Lower leg skin (tissue), 4 donors: ENCODE data around the gene MYH9. TPM values are rescaled to one million over a fixed set of nuclear protein-coding genes. Genes with fewer than 3 reads are reported as not detected.
A peak's percentile ranks its signal among the peaks of the same experiment; 100 is the strongest.

Experiments used
- DNase-seq, 2 donors: peaks; one replicate each; pipeline ENCODE4 v3.0.0-alpha.2; 2019; ENCODE audit warnings: low spot score in 2 of 2
- H3K4me3 ChIP-seq: fragments of 200-600 bp; sonication (generic); 2 replicates; pipeline ENCODE4 v1.5.1; 2017; ENCODE audit warnings: mild to moderate bottlenecking, low read depth; ENCODE audit not compliant: poor library complexity, severe bottlenecking
- POLR2A ChIP-seq, 2 donors: fragments of 450-650 bp; IDR thresholded peaks; one replicate each; pipeline ENCODE4 v1.6.1; 2016 to 2017; ENCODE audit warnings: antibody characterized with exemption in 2 of 2, mild to moderate bottlenecking in 1 of 2, moderate library complexity in 1 of 2
- WGBS, 2 donors: methylation state at CpG; one replicate each; pipeline ENCODE4 v1.1.5; 2018; 5-methylcytosine and 5-hydroxymethylcytosine counted together
- intact Hi-C: fragments of 100-400 bp; cut with DNase I; formaldehyde crosslinking; loops from one replicate; pipeline ENCODE4 v1.15.0; 2023; ENCODE audit warnings: low total_unique reads
- total RNA-seq, 4 donors: library from RNA; depleted of rRNA; stranded (reverse); fragments of >200 nt; gene quantifications; one replicate each; pipeline ENCODE4 v1.1.0, GENCODE V29; 2016
- TF ChIP-seq, protein P1 (sequence below), 3 donors: fragments of 450-650 bp; IDR thresholded peaks; one replicate each; pipeline ENCODE4 v1.5.1; 2016; ENCODE audit warnings: antibody characterized with exemption in 3 of 3, mild to moderate bottlenecking in 3 of 3, moderate library complexity in 2 of 3

The MYH9 gene
- total RNA-seq, 4 donors from 2014 or later, result 258 to 335 (median 307) TPM

DNA sequence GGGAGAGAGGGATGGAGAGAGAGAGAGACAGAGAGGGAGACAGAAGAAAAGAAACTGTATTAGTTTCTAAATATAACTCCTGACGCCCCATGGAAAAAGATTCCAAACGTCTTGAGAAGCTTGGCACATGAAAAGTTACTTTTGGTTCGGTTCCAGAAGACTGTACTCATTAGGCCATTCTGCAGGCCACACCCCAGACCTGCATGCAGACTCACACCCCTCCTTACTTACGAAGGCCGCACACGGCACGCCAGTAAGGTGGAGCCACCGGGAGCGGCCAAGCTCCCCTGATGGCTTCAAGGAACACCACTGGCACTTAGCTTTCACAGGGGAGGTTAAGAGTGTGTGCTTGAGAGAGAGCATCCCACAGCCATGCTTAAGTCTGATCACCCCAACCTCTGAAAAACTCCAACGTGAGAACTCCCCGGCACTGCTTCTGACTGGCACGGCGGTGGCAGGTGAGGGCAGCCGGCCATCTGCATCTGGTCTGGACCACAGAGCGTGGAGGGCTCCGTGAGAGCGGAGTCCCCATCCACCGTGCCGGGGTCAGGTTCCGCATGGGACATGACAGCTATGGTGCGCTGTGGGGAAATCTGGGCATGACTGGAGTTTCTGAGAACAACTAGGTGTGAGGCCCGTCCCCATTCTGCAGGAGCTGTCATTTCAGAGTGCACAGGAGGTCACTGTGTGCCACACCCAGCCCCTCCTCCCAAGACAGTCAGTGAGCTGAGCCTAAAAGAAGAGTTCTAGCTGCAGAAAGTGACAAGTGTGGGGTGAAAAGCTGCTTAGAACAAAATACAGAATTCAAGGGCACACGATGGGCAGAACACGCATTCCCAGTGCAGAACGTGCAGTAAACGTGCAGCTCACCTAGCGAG, 62.4 kb downstream of the MYH9 start:
- WGBS, 2 donors, result 35 to 53% methylated on average over 19 to 24 of the region's 27 CpGs
- no peak overlapping the region for H3K4me3 ChIP-seq
- peak; percentile 81 to 87 for DNase-seq
- intact Hi-C loops, result no loop called here
- TF ChIP-seq POLR2A (IDR thresholded peaks at IDR 0.05), result no peak

DNA sequence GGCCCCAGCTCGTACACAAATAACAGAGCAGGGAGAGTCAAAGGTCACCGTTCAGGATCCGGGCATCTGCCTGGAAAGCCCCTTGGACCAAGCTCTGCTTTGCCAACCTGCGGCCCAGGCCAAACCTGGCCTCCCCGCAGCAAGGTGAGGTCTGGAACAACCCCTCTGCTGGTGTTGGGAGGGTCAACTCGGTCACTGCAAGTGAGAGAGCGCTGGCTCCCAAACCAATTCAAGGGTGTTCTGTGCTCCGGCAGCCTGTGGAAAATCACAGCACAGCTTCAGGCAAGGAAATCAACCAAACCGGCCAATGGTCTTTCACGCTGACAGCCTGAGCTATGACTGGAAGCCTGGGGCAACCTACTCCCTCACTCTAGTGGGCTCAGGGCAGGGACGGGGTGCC, 63.4 kb downstream of the MYH9 start:
- intact Hi-C loops, result no loop called here
- WGBS, 2 donors, result 26 to 30% methylated on average over 9 to 11 of the region's 11 CpGs

DNA sequence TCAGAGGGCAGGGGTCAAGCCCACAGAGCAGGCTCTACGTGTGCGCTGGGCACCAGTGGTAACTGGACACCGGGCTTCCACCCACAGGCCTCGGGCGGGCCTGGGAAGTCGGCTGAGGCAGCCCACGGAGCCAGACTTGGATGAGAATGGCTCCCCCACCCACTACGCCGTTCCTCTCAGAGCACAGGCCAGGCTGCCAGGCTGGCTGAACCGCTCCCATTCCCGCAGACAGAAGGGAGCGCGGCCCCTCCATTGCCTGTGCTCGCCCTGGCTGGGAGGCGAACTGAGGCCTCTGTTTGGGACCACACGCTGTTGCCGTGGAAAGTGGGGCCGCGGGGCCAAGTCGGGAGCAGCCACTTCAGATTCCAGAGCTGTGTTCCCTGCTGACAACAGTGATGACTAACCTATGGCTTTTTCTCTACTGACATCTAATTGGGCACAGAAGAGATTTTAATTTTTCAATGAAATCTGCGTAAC, 63.9 kb downstream of the MYH9 start:
- no peak overlapping the region for H3K4me3 ChIP-seq
- 21 to 34% methylated on average over 11 to 21 of the region's 21 CpGs for WGBS, 2 donors
- intact Hi-C loops, result no loop called here
- no peak for DNase-seq
- TF ChIP-seq, protein P1, sequence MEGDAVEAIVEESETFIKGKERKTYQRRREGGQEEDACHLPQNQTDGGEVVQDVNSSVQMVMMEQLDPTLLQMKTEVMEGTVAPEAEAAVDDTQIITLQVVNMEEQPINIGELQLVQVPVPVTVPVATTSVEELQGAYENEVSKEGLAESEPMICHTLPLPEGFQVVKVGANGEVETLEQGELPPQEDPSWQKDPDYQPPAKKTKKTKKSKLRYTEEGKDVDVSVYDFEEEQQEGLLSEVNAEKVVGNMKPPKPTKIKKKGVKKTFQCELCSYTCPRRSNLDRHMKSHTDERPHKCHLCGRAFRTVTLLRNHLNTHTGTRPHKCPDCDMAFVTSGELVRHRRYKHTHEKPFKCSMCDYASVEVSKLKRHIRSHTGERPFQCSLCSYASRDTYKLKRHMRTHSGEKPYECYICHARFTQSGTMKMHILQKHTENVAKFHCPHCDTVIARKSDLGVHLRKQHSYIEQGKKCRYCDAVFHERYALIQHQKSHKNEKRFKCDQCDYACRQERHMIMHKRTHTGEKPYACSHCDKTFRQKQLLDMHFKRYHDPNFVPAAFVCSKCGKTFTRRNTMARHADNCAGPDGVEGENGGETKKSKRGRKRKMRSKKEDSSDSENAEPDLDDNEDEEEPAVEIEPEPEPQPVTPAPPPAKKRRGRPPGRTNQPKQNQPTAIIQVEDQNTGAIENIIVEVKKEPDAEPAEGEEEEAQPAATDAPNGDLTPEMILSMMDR (IDR thresholded peaks at IDR 0.05), result no peak
- TF ChIP-seq POLR2A (IDR thresholded peaks at IDR 0.05), result no peak

More for the DNA sequence above, 63.4 kb downstream of the MYH9 start:
- no peak for TF ChIP-seq POLR2A (IDR thresholded peaks at IDR 0.05)
- TF ChIP-seq, protein P1 (IDR thresholded peaks at IDR 0.05), result no peak
- no peak for DNase-seq
- no peak overlapping the region for H3K4me3 ChIP-seq

DNA sequence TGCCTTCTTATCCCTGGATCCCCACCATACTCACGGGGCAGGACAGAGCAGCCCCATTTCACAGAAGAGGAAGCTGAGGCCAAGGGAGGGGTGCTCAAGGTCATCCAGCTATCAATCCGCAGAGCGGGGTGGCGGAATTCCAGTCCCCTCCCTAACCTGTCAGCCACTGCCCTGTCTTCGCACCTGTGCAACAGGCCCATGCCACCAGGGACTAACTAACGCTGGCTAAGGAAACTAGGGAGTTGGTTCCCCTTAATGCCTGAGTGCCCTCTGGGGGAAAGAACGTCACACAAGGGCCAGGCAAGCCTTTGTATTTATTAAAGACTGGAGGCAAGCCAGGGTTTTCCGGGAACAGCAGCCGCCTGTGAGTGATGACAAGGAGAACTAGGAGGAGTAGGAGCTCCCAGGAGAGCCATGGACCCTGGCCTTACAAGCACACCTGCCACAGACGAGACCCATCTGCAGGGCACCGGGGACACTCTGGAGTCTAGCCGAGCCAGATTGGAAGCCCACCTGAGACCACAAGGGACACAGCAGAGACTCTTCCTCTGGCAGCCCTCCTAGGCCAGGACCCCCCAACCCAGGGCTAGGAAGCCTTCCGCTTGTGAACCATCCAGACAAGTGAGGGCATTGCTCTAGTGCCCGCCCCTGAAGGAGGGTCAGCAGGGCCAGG, 64.4 kb downstream of the MYH9 start:
- 41 to 51% methylated on average over 13 to 14 of the region's 14 CpGs for WGBS, 2 donors
- intact Hi-C loops, result no loop called here
- peak; percentile 76 to 92 for DNase-seq
- H3K4me3 ChIP-seq, result no peak overlapping the region
- no peak for TF ChIP-seq POLR2A (IDR thresholded peaks at IDR 0.05)
- TF ChIP-seq, protein P1 (IDR thresholded peaks at IDR 0.05), result no peak

DNA sequence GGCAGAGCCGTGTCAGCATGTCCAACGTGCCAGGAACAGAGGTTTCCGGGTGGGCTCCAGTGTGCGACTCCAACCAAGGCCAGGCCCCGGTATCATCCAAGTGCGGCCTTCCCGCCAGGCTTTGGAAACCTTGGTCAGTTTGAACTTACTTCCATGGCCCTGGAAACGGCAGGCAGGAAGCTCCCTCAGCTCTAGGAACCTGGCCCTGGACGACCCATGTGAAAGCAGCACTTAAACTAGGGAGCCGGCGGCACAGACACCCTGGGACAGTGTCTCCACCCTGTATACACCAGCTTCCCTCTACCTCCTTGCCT, 65.2 kb downstream of the MYH9 start:
- TF ChIP-seq, protein P1 (IDR thresholded peaks at IDR 0.05), result no peak
- TF ChIP-seq POLR2A (IDR thresholded peaks at IDR 0.05), result no peak
- intact Hi-C loops, result no loop called here
- no peak overlapping the region for H3K4me3 ChIP-seq
- no peak for DNase-seq
- 75 to 84% methylated on average over 9 to 11 of the region's 11 CpGs for WGBS, 2 donors
